ELR (cell line): ENCODE measurements around the gene VWDE.
A peak's percentile ranks its signal among the peaks of the same experiment; 100 is the strongest.
"Not testable (repeated sequence)": the region's sequence is repeated elsewhere in the genome, so short reads cannot be mapped to it uniquely, and the experiment has no call there.

ENCODE experiments used
- DNase-seq: peaks from one replicate; pipeline ENCODE4 v3.0.0-alpha.2; 2015; ENCODE audit warnings: low read depth

VWDE gene

DNA sequence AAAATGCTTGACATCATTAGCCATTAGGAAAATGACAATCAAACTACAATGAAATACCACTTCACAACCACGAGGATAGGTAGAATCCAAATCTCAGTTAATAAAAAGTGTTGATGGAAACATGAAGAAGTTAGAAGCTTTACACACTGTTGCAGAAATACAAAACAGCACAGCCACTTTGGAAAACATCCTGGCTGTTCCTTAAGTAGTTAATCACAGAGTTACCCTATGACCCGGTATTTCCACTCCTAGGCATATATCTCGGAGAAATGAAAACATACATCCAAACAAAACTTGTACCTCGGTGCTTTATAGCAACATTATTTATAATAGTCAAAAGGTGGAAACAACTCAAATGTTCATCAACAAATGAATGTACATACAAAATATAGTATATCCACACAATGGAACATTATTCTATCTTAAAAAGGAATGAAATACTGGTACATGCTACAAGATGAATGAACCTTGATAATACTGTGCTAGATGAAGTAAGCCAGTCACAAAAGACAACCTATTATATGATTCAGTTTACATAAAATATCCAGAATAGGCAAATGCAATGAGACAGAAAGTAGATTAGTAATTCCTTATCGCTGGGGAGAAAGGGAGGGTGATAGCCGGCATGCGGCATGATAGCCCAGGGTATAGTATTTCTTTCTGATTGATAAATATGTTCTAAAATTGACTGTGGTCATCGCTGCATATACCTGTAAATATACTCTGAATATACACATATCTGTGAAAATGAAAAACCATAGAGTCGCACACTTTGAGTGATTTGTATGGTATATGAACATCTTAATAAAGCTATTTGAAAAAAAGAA lies 1.9 kb downstream of the VWDE start:
- no peak for DNase-seq

DNA sequence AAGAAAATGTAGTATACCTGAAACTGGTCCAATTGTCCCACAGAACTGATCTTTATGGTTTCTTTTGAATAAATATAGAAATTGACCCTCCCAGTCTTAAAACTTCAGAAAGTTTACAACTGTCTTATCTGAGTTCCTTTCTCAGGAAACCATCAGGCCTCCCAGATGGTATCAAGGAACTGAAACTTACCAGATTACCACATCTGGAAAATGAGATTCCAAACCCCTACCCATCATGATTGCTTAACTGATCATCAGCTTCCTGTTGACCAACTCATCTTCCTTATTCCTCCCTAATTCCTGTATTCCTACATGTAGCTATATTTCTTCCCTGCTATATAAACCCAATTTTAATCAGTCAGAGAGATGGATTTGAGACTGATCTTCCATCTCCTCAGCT lies 5.5 kb downstream of the VWDE start:
- no peak for DNase-seq

DNA sequence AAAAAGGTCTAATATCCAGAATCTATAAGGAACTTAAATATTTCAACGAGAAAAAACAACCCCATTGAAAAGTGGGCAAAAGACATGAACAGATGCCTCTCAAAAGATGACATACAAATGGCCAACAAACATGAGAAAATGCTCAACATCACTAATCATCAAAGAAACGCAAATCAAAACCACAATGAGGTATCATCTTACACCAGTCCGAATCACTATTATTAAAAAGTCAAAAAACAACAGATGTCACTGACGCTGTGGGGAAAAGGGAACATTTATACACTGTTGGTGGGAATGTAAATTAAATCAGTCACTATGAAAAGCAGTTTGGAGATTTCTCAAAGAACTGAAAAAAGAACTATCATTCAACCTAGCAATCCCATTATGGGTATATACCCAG lies 6.0 kb downstream of the VWDE start:
- no peak for DNase-seq

DNA sequence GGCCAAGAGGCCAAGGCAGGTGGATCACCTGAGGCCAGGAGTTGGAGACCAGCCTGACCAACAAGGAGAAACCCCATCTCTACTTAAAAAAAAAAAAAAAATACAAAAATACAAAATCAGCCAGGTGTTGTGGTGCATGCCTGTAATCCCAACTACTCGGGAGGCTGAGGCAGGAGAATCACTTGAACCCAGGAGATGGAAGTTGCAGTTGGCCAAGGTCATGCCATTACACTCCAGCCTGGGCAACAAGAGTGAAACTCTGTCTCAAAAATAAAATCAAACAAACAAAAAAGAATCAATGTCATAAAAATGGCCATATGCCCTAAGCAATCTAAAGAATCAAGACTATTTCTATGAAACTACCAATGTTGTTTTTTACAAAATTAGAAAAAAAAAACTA lies 7.0 kb downstream of the VWDE start:
- not testable (repeated sequence) for DNase-seq

DNA sequence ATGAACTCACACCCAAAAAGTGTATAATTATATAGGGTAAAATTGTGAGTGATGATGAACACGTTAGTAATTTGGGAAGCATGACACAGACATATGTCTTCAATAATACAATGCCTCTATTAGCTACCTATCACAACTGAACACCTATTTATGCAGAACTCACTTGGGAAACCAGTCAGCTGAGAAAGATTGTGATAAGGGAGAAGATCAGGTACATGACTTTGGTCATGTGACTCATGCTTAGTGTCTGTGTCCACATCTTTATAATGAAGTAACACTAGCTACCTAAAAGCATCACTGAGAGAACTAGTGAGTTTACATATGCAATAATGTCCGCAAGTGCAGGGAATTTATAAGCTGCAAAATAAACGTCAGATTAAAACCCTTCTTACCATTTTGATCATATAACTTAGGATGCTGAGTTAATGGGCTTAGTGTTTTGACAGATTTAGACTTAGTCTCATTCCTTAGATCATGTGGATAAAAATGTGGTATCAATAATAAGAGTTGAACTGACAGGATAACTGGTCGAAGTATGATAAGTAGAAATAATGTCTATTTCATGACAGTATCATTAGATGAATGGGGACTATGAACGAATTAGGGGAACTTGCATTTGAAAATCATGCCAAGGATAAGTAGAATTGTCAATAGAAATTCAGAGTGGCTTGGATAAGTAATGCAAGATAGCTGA lies 11.6 kb downstream of the VWDE start:
- no peak for DNase-seq

DNA sequence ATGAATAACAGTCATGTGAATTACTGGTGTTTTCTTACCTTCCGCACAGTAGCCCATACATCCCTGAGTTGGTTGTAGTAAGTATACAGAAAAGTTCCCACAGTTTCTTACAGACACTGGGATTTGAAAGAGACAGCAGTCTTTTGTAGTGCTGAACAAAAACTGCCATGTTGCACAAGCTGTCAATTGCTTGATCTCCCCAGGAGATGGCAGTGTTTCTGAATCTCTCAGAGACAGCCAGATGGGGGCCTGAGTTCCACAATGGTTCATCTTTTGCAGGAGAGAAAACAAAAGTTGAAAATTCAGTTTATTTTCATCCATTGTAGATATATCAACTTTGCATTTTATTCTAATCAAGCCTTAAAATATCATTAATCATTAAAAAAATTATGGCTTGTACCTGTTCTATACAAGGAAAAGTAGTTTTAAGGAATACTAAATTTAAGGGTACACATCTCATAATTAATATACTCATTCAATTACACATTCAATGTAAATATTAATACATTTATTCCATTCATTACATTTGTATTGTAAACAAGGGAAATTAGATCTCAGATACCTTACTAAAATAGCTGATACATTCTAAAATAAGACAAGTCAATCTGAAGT lies 14.5 kb downstream of the VWDE start:
- DNase-seq, result peak; percentile 81

DNA sequence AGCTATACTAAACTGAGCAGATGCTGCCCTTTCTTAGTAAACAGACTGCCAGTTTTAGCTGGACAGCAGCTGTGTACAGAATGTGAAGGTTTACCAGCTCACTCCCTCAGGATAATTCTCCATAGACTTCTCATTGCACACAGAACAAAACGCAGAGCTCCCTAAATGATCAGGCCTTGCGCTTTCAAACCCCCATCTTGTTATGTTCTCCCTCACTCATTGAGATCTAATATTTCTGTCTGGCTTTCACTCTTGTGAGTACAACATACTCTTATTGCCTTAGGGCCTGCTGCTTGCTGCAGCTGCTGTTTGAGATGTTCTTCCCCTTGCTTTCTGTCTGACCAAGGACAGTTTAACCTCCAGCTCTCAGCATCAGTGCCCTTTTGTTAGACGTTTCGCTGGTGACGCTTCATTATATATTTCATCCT lies 17.3 kb downstream of the VWDE start:
- DNase-seq, result no peak

DNA sequence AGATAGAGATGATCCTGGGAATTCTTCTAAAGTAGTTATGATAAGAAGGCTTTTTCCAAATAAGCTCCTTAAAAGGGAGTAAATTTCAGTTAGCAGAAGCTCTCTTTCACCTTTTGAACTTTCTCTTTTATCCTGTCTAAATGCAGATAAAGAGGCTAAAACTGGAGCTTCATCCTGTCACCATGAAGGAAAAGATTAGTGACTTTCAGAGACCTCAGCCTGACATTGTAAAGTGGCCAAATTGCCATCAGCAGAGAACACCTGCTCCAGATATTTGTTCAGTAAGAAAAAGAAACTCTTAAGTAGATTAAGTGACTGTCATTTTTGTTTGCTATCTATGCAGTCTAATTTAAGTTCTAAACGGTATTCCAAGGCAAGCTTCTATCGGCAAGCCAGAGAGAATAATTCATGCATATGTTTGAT lies 18.3 kb downstream of the VWDE start:
- DNase-seq, result no peak

DNA sequence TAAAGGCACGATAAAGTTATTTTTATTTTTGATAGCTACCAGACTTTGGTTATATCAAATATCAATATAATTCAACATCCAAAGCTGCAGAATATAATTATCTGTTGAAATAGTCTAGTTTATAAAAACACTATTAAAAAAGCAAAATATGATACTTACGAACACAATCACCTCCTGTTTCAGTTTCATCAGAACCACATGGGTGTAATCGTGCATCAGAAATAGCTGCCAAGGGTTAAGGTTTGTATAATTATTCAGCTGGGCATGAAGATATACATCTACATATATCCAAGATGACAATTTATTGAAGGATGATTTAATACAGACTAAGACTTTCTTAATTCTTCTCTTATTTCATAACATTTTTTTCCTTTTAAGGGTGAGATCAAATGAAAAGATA lies 20.3 kb downstream of the VWDE start:
- no peak for DNase-seq

DNA sequence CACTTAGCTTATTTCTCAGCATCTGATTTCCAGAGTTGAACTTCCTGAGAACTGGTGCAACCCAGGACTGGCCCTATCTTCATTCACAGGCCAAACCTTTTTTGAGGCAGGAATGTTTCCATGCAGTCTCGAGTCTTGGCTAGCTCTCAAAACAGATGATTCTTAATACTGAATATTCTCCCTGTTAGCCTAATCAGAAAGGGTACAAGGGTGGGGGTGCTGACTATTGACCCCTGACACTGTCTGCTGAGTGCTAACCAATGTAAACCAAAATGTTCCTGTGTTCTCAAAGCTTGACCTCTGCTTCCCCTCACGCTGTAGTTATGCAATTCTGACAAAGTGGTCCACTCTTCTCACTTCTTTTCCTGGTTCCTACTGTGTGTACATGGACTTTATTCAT lies 25.3 kb downstream of the VWDE start:
- DNase-seq, result no peak

DNA sequence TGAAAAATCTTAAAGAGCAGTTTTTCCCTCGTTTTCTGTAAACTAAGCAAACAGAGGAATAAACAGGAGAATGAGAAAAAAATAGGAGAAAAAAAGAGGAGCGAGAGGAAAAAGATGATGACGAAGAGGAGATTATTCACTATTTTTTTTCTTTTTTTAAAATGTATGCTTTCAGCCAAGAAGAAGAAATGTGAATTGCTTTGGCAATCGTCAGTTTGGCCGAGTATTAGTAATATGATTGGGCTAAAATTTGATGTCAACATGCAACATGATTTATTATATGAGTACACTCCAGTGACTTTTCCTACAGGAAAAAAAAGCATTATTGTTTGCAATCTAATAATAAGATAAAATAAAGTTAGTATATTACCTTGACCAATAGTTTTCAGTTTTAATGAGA lies 26.3 kb downstream of the VWDE start:
- no peak for DNase-seq

DNA sequence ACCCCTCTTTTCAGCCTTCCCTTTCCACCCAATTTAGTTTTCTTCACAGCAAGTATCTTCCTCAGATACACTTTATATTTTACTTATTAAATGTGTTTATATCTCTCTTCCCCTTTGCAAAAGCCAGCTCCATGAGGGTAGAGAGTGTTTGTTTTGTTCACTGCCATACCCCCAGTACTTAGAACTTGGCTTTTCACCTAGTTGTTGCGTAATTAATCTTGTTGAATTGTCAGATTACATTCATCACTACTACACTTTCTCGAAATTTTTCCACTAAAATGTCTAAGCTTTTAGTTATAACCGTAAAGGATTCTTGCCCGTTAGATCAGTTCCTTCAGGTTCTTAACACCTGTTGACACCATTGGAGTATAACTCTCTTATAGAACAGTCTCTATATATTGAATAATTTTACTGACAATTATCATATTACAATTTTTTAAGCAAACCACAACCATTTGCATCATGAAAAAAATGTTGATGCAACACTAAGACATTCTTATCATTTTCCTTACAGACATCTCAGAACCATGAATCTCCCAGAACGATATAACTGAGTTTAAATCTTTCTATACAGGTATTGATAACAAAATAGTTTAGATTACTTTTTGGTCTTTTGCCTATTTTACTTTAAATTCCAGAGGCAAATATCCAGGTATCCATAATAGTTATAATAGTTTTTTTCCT lies 29.9 kb downstream of the VWDE start:
- no peak for DNase-seq

DNA sequence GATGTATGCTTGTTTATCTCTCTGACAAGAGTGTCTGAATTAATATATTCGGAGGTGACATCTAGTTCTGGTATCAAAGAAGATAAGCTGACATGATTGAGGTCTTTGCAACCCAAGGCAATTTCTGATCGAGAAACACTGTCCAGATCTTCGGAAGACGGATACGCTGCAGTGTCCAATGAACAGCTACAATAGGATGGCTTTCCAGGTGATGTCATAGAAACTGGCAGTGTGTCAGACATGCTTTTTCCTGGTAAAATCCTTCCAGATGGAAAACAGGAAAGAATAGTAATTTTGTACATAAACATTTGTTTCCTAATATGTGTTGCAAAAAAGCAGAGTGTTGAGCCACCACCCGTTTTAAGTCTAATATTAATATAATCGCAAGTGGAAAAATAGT lies 33.4 kb downstream of the VWDE start:
- no peak for DNase-seq

DNA sequence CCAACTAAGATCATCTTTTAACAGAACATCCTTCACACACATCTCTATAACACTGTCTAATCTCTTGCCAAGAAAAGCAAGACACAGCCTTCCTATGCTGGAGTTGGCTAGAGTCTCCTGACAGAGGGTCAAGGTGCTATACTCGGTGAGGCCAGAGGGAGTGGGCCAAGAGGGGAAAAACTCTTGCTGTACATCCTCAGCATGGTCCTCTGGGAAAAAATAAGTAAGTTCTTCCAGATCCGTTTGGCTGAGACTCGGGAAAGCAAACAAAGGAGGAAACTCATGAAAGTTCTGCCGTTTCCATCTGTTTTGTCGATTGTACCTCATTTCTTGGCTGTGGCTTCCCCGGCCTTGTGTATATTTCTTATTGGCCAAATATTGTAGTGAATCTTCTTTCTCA lies 33.9 kb downstream of the VWDE start:
- DNase-seq, result no peak

DNA sequence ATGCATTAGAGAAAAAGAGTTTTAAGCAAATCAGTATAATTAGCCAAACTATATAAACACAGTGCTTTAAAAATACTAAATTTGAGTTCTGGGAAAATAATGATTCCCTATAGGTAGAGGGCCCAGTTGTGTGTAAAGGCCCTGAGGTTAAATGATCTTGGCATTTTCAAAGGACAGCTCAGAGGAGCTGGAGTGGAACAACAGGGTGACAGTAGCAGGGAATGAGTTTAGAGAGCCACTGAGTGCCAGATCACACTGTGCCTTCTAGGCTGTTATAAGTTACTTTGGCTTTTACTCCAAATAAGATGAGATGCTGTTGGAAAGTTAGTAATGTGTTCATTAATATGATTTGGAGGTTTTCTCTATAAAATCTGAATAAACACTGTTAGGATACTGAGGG lies 34.6 kb downstream of the VWDE start:
- no peak for DNase-seq

DNA sequence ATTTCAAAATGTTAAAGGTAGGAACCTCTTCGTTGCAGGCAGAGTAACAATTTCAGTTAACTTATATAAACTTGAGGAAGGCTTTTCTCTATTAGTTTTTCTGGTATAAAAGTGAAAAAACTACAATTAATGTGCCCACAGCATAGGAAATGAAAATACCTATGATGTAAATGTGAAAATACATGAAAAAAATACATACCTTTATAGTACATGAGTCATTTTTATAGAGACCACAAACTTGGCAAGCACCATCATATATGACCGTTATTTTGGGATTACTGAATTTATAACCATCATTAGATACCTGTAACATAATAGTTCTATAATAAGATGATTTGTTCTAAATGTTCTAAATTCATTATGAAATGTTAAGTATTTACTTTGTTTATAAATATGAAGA lies 42.7 kb downstream of the VWDE start:
- peak; percentile 21 for DNase-seq

DNA sequence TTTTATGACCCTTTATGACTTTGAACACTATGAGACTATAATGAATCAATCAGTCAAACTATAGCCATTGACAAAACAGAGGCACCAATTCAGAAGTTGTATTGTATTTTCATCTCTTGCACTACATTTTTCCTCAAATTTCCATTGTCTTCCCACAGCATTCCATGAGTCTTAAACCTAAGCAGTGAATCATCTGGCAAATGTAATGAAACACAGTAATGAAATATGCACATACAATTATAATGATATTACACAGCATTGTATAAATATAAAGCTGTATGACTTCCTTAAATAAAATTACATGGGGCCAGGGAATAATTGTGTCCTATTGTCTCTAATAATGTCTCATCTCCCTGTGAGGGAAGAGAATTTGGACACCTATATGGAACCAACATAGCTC lies 45.0 kb downstream of the VWDE start:
- DNase-seq, result peak; percentile 45

DNA sequence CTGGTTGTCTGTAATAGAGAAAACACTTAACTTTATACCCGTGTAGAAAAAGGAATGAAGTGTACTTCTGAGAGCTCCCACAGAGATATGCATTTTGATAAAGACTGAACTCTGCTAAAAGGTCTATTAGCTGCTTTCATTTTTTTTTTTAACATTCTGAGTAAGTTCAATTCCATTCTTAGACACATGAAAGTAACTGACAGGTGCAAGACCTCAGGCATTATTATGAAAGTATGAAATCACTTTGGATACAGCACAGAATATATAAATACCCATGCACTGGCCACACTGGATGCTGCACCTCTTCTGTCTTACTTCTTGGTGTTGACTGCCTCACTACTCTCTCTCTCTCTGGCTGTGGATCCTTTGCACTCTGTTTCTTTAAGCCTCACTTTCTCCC lies 46.2 kb downstream of the VWDE start:
- DNase-seq, result no peak

DNA sequence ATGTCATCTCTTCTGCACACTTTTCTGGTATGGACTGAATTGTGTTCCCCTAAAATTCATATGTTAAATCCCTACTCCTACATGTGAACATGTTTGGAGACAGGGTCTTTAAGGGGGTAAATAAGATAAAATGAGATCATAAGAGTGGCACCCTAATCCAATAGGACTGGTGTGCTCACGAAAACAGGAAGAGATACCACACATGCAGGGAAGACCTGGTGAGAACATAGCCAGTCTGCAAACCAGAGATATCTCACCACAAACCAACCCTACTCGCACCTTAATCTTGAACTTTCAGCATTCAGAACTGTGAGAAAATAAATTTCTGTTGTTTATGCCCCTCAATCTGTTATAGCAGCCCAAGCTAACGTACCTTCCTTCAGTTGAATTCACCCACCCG lies 51.8 kb downstream of the VWDE start:
- no peak for DNase-seq

DNA sequence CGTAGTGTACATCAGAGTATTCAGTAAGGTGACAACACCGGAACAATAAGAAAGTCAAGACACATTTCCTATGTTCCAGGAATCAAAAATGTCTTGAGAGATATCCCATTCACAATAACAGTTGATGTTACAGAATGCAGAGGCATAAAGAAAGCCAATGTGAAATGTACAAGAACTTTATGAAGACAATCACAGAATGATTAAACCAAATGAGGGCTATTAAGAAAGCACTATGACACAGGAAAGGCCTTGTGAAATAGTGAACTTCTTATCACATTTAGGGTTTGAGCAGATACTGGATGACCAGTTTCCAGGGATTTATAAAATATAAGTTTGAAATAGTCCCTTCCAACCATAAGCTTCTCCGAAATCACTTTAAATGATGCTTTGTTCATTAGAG lies 52.7 kb downstream of the VWDE start:
- no peak for DNase-seq

DNA sequence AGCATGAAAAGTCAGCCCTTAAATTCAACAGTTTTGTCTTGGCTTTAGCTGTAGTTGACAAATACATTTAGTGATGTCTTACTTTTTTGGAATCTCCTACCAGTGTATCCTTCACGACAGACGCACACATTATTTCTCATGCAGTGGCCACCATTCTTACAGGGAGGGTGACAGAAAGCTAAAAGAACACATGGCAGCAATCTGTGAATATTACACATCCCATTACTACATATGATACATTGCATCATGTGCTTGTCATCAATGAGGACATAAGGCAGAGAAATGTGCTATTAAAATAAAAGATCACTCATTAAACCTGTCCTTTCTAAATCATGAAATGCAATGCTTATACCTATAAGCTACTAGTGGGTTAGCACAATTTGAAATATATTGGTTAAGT lies 66.6 kb downstream of the VWDE start:
- DNase-seq, result no peak

DNA sequence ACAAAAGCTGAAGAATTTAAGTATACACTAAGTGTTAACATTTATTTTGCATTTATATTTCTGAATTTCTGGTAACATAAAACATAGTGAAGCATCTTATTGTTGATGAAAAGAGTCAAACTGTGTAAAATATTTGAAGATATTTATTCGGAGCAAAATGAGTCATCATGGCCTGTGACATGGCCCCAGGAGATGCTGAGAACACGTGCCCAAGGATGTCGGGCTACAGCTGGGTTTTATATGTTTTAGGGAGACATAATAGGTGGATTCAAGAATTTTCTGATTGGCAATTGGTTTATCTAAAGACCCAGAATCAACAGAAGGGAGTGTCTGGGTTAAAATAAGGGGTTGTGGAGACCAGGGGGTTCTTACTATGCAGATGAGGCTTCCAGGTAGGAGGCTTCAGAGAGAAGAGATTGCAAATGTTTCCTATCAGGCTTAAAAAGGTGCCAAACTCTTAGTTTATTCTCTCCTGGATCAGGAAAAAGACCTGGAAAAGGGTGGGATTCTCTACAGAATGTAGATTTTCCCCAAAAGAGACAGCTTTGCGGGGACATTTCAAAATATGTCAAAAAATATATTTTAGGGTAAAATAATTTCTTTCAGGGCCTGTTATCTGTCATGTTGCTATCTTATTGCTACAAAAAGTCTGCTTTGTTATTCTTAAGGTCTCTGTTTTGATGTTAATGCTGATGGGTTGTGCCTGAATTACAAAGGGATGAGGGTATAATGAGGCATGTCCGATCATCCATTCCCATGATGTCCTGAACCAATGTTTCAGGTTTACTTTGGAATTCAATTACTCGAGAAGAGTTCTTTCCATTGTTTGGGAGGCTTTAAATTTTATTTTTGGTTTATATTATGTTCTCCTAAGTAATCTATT lies 74.5 kb downstream of the VWDE start:
- peak; percentile 13 for DNase-seq
